Bronchial epithelial cell (primary cell): ENCODE results near the gene SNX24. TPM values are rescaled to one million over a fixed set of nuclear protein-coding genes. Genes with fewer than 3 reads are reported as not detected.

Experiments used
- DNase-seq: peaks from one replicate; pipeline ENCODE4 v3.0.0-alpha.2; 2010; ENCODE audit warnings: low read depth
- FAIRE-seq: peaks from 2 replicates; lab custom pipeline; 2011; peaks lifted over from hg19 to GRCh38; lab: Jason Lieb, UNC
- H3K27me3 ChIP-seq: 2 replicates; pipeline ENCODE4 v1.5.1; 2011; ENCODE audit warnings: low read length; ENCODE audit not compliant: control insufficient read depth, insufficient read depth
- H3K36me3 ChIP-seq: 2 replicates; pipeline ENCODE4 v1.5.1; 2011; ENCODE audit warnings: low read length; ENCODE audit not compliant: control insufficient read depth, insufficient read depth
- H3K4me3 ChIP-seq: 2 replicates; pipeline ENCODE4 v1.5.1; 2011; ENCODE audit warnings: mild to moderate bottlenecking, low read depth, low read length, control low read depth
- CTCF ChIP-seq: IDR thresholded peaks from 2 replicates; pipeline ENCODE4 v1.5.1; 2011; ENCODE audit warnings: mild to moderate bottlenecking, moderate library complexity, low read length, control low read depth, inconsistent platforms; ENCODE audit not compliant: insufficient read depth, severe bottlenecking
- total RNA-seq: library from RNA; depleted of rRNA; stranded (reverse); fragments of >200 nt; gene quantifications from 2 replicates; pipeline ENCODE4 v1.2.1, GENCODE V29; 2014

SNX24 gene
- total RNA-seq, 1 donor from 2014 or later = 37.1 TPM

- Histone ChIP-seq H3K27me3 (no peaks in the 10 kb centered on the region), H3K36me3 (no peaks in the 10 kb centered on the region), H3K4me3 (no peak overlapping the region)
- FAIRE-seq (no peak), DNase-seq (no peak)
- no peak for TF ChIP-seq CTCF
These were observed 98.6 kb downstream of the SNX24 start for GRCh38 chr5:122944051-122944450.

- FAIRE-seq = peak; percentile 72
- no peak for TF ChIP-seq CTCF
- DNase-seq = no peak
- no peaks in the 10 kb centered on the region for H3K36me3 ChIP-seq
- no peaks in the 10 kb centered on the region for H3K27me3 ChIP-seq
- no peak overlapping the region for H3K4me3 ChIP-seq
These were observed 102.0 kb downstream of the SNX24 start for GRCh38 chr5:122947372-122947771.

GRCh38 chr5:122947772-122948171 is 102.4 kb downstream of the SNX24 start:
- H3K4me3 ChIP-seq = no peak overlapping the region
- FAIRE-seq = no peak
- H3K36me3 ChIP-seq = no peaks in the 10 kb centered on the region
- DNase-seq = no peak
- TF ChIP-seq CTCF = no peak
- H3K27me3 ChIP-seq = no peaks in the 10 kb centered on the region

- TF ChIP-seq CTCF = no peak
These were observed 102.9 kb downstream of the SNX24 start for GRCh38 chr5:122948319-122948718.

GRCh38 chr5:122951658-122952057 is 106.2 kb downstream of the SNX24 start:
- no peak for FAIRE-seq
- DNase-seq = peak; percentile 7
- Histone ChIP-seq H3K4me3 (no peak overlapping the region), H3K27me3 (no peaks in the 10 kb centered on the region), H3K36me3 (no peaks in the 10 kb centered on the region)
- no peak for TF ChIP-seq CTCF

More at GRCh38 chr5:122948319-122948718, 102.9 kb downstream of the SNX24 start:
- no peak overlapping the region for H3K4me3 ChIP-seq
- FAIRE-seq (no peak), DNase-seq (no peak)
- H3K36me3 ChIP-seq = no peaks in the 10 kb centered on the region
- H3K27me3 ChIP-seq = no peaks in the 10 kb centered on the region

GRCh38 chr5:122954719-122955118 is 109.3 kb downstream of the SNX24 start:
- no peaks in the 10 kb centered on the region for H3K36me3 ChIP-seq
- FAIRE-seq = no peak
- H3K27me3 ChIP-seq = no peaks in the 10 kb centered on the region
- no peak overlapping the region for H3K4me3 ChIP-seq
- DNase-seq = no peak
- TF ChIP-seq CTCF = no peak
